Hepatocyte (in vitro differentiated cells): ENCODE data around the gene STK32C.

Source experiments
- CTCF ChIP-seq: fragments of 200-600 bp; sonication (generic); IDR thresholded peaks from 2 replicates; pipeline ENCODE4 v1.5.1; 2016; ENCODE audit warnings: antibody characterized with exemption, mild to moderate bottlenecking; ENCODE audit not compliant: poor library complexity
- EZH2 ChIP-seq: fragments of 200-600 bp; sonication (generic); IDR thresholded peaks from 2 replicates; pipeline ENCODE4 v1.6.1; 2016; ENCODE audit warnings: antibody characterized with exemption, mild to moderate bottlenecking, borderline replicate concordance

- no peak for TF ChIP-seq CTCF
- no peak for TF ChIP-seq EZH2
Measured at GRCh38 chr10:132212816-132213215, 94.9 kb downstream of the STK32C start.
